T-helper 1 cell treated with Interleukin-12 subunit alpha and Interleukin-12 subunit beta and Interleukin-4 antibody, amounts not matched to agents 30 μg/mL and 1 μg/mL, for 36 hours (primary cell): ENCODE data around the gene FBXL19.

Experiments
- H3K27ac Mint-ChIP-seq: one replicate; pipeline ENCODE4 v1.8.0; 2021; ENCODE audit warnings: mild to moderate bottlenecking, mixed read lengths
- H3K27me3 Mint-ChIP-seq: one replicate; pipeline ENCODE4 v1.8.0; 2021; ENCODE audit warnings: low read depth, mixed read lengths
- H3K36me3 Mint-ChIP-seq: one replicate; pipeline ENCODE4 v1.8.0; 2021; ENCODE audit warnings: low read depth, mixed read lengths
- H3K4me1 Mint-ChIP-seq: one replicate; pipeline ENCODE4 v1.8.0; 2021; ENCODE audit warnings: low read depth, mixed read lengths
- H3K4me3 Mint-ChIP-seq: one replicate; pipeline ENCODE4 v1.8.0; 2021; ENCODE audit warnings: mild to moderate bottlenecking, moderate library complexity, mixed read lengths
- H3K9me3 Mint-ChIP-seq: one replicate; pipeline ENCODE4 v1.8.0; 2021; ENCODE audit warnings: mixed read lengths

Gene FBXL19

DNA sequence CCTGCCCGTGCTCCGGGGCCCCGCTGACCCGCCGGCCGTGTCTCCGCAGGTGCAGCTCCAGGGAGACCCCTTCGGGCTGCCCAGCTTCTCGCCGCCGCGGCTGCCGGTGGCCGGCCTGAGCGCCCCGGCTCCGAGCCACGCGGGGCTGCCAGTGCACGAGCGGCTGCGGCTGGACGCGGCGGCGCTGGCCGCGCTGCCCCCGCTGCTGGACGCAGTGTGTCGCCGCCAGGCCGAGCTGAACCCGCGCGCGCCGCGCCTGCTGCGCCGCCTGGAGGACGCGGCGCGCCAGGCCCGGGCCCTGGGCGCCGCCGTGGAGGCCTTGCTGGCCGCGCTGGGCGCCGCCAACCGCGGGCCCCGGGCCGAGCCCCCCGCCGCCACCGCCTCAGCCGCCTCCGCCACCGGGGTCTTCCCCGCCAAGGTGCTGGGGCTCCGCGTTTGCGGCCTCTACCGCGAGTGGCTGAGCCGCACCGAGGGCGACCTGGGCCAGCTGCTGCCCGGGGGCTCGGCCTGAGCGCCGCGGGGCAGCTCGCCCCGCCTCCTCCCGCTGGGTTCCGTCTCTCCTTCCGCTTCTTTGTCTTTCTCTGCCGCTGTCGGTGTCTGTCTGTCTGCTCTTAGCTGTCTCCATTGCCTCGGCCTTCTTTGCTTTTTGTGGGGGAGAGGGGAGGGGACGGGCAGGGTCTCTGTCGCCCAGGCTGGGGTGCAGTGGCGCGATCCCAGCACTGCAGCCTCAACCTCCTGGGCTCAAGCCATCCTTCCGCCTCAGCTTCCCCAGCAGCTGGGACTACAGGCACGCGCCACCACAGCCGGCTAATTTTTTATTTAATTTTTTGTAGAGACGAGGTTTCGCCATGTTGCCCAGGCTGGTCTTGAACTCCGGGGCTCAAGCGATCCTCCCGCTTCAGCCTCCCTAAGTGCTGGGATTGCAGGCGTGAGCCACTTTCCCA, 21.1 kb upstream of the FBXL19 start:
- peaks cover 4% of the 10 kb centered on the region for H3K9me3 Mint-ChIP-seq
- peak overlapping the region; percentile 97 for H3K27ac Mint-ChIP-seq
- no peaks in the 10 kb centered on the region for H3K27me3 Mint-ChIP-seq
- H3K36me3 Mint-ChIP-seq = peaks cover 4% of the 10 kb centered on the region
- H3K4me3 Mint-ChIP-seq = peak overlapping the region; percentile 95
- H3K4me1 Mint-ChIP-seq = peaks cover 21% of the 10 kb centered on the region

DNA sequence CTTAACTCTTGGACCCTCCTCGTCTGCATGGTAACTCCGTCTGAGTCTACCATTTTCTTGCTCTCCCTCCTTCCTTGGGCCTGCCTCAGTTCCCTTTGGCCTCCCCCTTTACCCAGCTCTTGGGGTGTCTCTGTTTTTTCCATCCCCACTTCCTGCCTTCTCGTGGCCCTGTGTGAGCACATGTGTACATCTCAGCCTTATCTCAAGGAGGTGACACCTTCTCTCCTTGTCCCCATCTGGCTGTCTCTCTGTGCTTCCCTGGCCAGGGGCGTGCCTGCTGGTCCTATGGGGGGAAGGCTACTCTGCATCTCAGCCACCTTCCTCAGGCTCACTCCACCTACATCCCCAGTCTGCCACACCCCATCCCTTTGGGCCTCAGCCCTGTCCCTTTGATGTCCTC, 20.4 kb upstream of the FBXL19 start:
- Mint-ChIP-seq H3K4me1 (peaks cover 26% of the 10 kb centered on the region), H3K9me3 (peaks cover 4% of the 10 kb centered on the region), H3K36me3 (peaks cover 4% of the 10 kb centered on the region)

GRCh38 chr16:30903596-30903995, 19.8 kb upstream of the FBXL19 start:
- Mint-ChIP-seq H3K4me1 (peaks cover 27% of the 10 kb centered on the region), H3K27me3 (no peaks in the 10 kb centered on the region), H3K4me3 (peak overlapping the region; percentile 48), H3K9me3 (peaks cover 4% of the 10 kb centered on the region), H3K27ac (peak overlapping the region; percentile 97), H3K36me3 (peaks cover 4% of the 10 kb centered on the region)

More for the DNA sequence above, 20.4 kb upstream of the FBXL19 start:
- Mint-ChIP-seq H3K27ac (peak overlapping the region; percentile 97), H3K27me3 (no peaks in the 10 kb centered on the region), H3K4me3 (peak overlapping the region; percentile 95)

GRCh38 chr16:30904114-30904780, 19.1 kb upstream of the FBXL19 start:
- peak overlapping the region; percentile 97 for H3K27ac Mint-ChIP-seq
- peaks cover 4% of the 10 kb centered on the region for H3K36me3 Mint-ChIP-seq
- H3K4me3 Mint-ChIP-seq = no peak overlapping the region
- H3K4me1 Mint-ChIP-seq = peaks cover 27% of the 10 kb centered on the region
- peaks cover 4% of the 10 kb centered on the region for H3K9me3 Mint-ChIP-seq
- H3K27me3 Mint-ChIP-seq = no peaks in the 10 kb centered on the region

DNA sequence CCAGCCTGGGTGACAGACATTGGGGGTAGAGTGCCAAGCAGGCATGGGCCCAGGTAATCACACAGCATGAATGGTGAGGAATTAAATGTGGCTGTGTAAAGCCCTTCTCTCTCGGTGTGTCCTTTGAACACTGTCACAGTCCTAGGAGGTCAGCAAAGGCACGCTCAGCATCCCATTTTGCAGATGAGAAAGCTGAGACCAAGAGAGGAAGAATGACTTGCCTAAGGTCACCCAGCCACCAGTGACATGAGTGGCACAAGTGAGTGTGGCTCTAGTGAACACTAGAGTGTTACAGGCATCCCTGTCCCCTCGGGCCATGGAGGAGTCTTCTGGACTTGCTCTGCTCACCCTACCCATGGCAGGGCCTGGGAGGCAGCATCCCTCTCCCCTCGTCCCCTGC, 16.3 kb upstream of the FBXL19 start:
- Mint-ChIP-seq H3K27ac (no peak overlapping the region), H3K27me3 (no peaks in the 10 kb centered on the region), H3K9me3 (peaks cover 4% of the 10 kb centered on the region), H3K36me3 (peaks cover 4% of the 10 kb centered on the region), H3K4me3 (no peak overlapping the region), H3K4me1 (peaks cover 18% of the 10 kb centered on the region)

- Mint-ChIP-seq H3K4me3 (no peak overlapping the region), H3K4me1 (peaks cover 6% of the 10 kb centered on the region), H3K9me3 (no peaks in the 10 kb centered on the region), H3K36me3 (no peaks in the 10 kb centered on the region), H3K27ac (no peak overlapping the region), H3K27me3 (no peaks in the 10 kb centered on the region)
Observed at GRCh38 chr16:30910427-30911029, 12.8 kb upstream of the FBXL19 start.

DNA sequence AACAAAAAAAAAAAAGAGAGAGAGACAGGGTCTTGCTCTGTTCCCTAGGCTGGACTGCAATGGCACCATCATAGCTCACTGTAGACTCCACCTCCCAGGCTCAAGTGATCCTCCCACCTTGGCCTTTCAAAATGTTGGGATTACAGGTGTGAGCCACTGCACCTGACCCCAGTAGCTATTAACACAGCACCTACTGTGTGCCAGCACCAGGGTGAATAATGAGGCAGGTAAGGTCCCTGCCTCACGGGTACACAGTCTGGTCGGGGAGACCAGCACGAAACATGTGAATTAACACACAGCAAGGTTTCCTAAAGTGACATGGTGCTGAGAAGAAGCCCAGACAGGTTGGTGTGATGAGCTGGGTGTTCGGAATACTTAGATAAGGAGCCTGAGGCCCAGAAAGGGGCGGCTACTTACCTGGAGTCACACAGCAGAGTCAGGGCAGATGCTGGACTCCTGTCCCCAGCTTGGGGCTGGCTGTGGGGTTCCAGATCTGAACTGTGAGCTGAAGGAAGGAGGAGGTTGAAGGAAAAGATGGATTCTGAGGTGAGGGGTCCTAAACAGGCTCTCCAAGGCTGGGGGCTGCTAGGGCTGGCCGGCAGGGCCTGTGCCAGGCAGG, 10.5 kb upstream of the FBXL19 start:
- Mint-ChIP-seq H3K36me3 (no peaks in the 10 kb centered on the region), H3K4me3 (no peak overlapping the region), H3K4me1 (peaks cover 1% of the 10 kb centered on the region), H3K27ac (no peak overlapping the region), H3K9me3 (no peaks in the 10 kb centered on the region), H3K27me3 (no peaks in the 10 kb centered on the region)

- H3K4me1 Mint-ChIP-seq = no peaks in the 10 kb centered on the region
Observed at GRCh38 chr16:30914830-30915229, 8.5 kb upstream of the FBXL19 start.

GRCh38 chr16:30918614-30919013, 4.8 kb upstream of the FBXL19 start:
- H3K27me3 Mint-ChIP-seq = no peaks in the 10 kb centered on the region
- peaks cover 9% of the 10 kb centered on the region for H3K4me1 Mint-ChIP-seq
- no peaks in the 10 kb centered on the region for H3K9me3 Mint-ChIP-seq
- H3K27ac Mint-ChIP-seq = no peak overlapping the region
- H3K36me3 Mint-ChIP-seq = no peaks in the 10 kb centered on the region
- H3K4me3 Mint-ChIP-seq = no peak overlapping the region

More at GRCh38 chr16:30914830-30915229, 8.5 kb upstream of the FBXL19 start:
- Mint-ChIP-seq H3K27me3 (no peaks in the 10 kb centered on the region), H3K36me3 (no peaks in the 10 kb centered on the region), H3K27ac (no peak overlapping the region), H3K4me3 (no peak overlapping the region), H3K9me3 (no peaks in the 10 kb centered on the region)

GRCh38 chr16:30920891-30921290, 2.5 kb upstream of the FBXL19 start:
- H3K27me3 Mint-ChIP-seq = no peaks in the 10 kb centered on the region
- H3K27ac Mint-ChIP-seq = peak overlapping the region; percentile 36
- H3K4me1 Mint-ChIP-seq = peaks cover 17% of the 10 kb centered on the region
- H3K9me3 Mint-ChIP-seq = no peaks in the 10 kb centered on the region
- no peaks in the 10 kb centered on the region for H3K36me3 Mint-ChIP-seq
- peak overlapping the region; percentile 60 for H3K4me3 Mint-ChIP-seq

DNA sequence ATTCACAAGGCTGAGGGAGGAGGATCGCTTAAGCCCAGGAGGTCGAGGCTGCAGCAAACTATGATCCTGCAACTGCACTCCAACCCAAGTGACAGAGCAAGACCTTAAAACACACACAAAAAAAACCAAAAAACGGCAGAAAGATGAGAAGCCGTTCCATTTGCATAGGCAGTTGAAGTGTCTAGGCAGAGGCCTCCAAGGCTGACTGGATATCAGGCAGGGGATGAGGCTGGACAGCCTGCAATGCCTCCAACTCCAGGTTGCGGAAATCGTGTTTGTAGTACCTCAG, 2.0 kb upstream of the FBXL19 start:
- H3K4me1 Mint-ChIP-seq = peaks cover 17% of the 10 kb centered on the region
- peak overlapping the region; percentile 100 for H3K27ac Mint-ChIP-seq
- no peaks in the 10 kb centered on the region for H3K9me3 Mint-ChIP-seq
- peak overlapping the region; percentile 100 for H3K4me3 Mint-ChIP-seq
- H3K27me3 Mint-ChIP-seq = no peaks in the 10 kb centered on the region
- no peaks in the 10 kb centered on the region for H3K36me3 Mint-ChIP-seq

DNA sequence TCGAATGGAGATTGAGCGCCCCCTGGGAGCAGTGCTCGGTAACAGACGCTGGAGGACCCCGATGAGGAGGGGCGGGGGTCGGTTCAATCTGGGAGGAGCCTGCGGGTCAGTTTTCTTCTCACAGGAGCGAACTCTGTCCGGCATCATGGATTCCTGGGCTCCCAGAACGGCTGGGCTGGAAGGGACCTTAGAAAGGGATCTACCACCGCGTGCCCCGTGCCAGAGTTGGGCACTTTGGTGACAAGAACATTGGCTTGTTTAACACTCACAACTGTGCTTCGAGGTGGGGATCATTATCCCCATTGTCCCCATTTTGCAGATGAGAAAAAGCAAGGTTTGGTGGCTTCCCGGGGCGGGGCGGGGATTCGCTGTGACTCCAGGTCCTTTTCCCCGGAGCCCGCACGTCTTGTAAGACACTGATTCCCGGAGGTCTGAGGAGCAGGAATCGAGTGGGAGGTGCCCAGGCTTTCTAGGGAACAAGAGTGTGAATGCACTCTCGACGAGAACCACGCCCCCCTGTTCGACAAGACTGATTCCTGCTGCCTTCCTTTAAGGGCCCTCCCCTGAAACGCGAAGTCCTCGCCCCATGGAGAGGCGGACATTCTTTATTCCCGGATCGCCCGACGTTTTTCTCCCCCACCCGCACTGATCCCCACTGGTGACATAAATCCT, 1.5 kb upstream of the FBXL19 start:
- H3K4me3 Mint-ChIP-seq = peak overlapping the region; percentile 100
- no peaks in the 10 kb centered on the region for H3K27me3 Mint-ChIP-seq
- no peaks in the 10 kb centered on the region for H3K9me3 Mint-ChIP-seq
- H3K36me3 Mint-ChIP-seq = no peaks in the 10 kb centered on the region
- H3K4me1 Mint-ChIP-seq = peaks cover 20% of the 10 kb centered on the region
- H3K27ac Mint-ChIP-seq = peak overlapping the region; percentile 100

- Mint-ChIP-seq H3K36me3 (no peaks in the 10 kb centered on the region), H3K4me1 (peaks cover 20% of the 10 kb centered on the region), H3K4me3 (peak overlapping the region; percentile 100), H3K27ac (peak overlapping the region; percentile 100), H3K9me3 (no peaks in the 10 kb centered on the region), H3K27me3 (no peaks in the 10 kb centered on the region)
Observed at GRCh38 chr16:30922420-30922959, 882 bp upstream of the FBXL19 start.
